Measurements from ENCODE around the gene OTOP2. TPM values are rescaled to one million over a fixed set of nuclear protein-coding genes. Genes with fewer than 3 reads are reported as not detected.

Gene OTOP2
- polyA plus RNA-seq, 1 experiment: not detected

DNA sequence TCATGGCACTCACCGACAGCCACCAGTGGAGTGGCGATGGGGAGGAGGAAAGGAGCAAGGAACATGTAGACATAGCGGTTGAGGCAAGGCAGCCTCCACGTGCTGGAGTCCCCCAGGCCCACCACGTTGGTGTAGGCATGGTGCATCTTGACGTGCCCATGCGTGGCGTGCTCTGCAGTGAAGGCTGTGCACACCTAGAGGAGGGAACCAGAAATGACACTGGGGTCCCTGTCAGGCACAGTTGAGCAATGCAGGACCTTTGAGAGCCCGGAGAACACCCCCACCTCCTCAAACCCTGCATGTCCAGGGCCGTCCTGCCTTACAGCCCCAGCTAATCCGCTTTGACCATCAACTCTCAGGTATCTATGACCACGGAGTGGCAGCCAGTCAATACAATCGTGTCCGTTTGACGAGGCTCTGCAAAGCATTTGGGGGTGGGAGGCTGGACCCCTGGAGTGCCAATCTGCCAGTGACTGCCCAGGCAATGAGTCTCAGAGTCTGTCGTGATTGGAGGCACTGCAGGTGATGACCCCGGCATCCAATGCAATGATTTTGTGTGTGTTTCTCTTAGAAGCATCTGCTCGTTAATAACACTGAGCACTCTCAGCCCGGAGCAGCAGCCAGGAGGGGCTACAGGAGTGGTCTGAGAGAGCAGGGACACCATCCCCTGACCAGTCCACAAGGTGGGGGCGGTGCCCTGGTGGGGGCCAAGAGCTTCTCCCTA, 41.4 kb upstream of the OTOP2 start:
- Histone ChIP-seq H3K27ac (ENCODE audit: low read depth, low read length) (no peak overlapping the region), H3K27me3 (ENCODE audit: control insufficient read depth, insufficient read depth, low read length) (peaks cover 36% of the 10 kb centered on the region), H3K9me3 (ENCODE audit: control insufficient read depth, insufficient read depth, low read length) (no peaks in the 10 kb centered on the region), H3K4me3 (ENCODE audit: low read depth, low read length) (no peak overlapping the region)
- ChIA-PET POLR2A (interaction anchor here (1.8 kb wide), 1 partner anchor 10 kb away, joined by 4 read pairs; the partner anchor contains the start of gene FDXR), CTCF (no interaction called here)
- TF ChIP-seq CTCF (IDR thresholded peaks at IDR 0.05; ENCODE audit: low read depth, low read length): no peak
- DNase-seq (ENCODE audit: low read depth, low spot score): no peak

GRCh38 chr17:74883241-74883745, 40.8 kb upstream of the OTOP2 start:
- H3K27me3 ChIP-seq (ENCODE audit: control insufficient read depth, insufficient read depth, low read length): peaks cover 33% of the 10 kb centered on the region
- DNase-seq (ENCODE audit: low read depth, low spot score): no peak
- H3K27ac ChIP-seq (ENCODE audit: low read depth, low read length): no peak overlapping the region
- ChIA-PET CTCF (no interaction called here), POLR2A (no interaction called here)
- TF ChIP-seq CTCF (IDR thresholded peaks at IDR 0.05; ENCODE audit: low read depth, low read length): no peak
- no peaks in the 10 kb centered on the region for H3K9me3 ChIP-seq (ENCODE audit: control insufficient read depth, insufficient read depth, low read length)
- H3K4me3 ChIP-seq (ENCODE audit: low read depth, low read length): no peak overlapping the region

DNA sequence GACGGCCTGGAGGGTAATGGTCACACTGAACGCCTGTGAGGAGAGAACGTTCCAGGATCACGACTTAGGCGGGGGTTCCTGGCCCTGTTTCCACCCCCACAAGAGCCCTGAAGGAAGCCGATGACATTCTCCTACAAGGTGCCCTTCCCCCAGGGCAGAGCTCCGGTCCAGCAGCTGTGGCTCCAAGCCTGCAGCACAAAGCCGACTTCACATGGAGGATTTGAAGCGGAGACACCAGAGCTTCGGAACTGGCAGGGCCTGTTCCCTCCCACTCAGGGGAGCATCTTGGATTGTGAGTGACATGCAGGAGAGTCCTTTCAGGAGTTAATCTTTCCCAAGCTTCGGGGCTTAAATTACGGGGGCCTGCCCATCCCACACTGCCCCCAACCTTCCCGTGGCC, 35.6 kb upstream of the OTOP2 start:
- no peak for TF ChIP-seq CTCF (IDR thresholded peaks at IDR 0.05; ENCODE audit: low read depth, low read length)
- no peak overlapping the region for H3K4me3 ChIP-seq (ENCODE audit: low read depth, low read length)
- POLR2A ChIA-PET: no interaction called here

DNA sequence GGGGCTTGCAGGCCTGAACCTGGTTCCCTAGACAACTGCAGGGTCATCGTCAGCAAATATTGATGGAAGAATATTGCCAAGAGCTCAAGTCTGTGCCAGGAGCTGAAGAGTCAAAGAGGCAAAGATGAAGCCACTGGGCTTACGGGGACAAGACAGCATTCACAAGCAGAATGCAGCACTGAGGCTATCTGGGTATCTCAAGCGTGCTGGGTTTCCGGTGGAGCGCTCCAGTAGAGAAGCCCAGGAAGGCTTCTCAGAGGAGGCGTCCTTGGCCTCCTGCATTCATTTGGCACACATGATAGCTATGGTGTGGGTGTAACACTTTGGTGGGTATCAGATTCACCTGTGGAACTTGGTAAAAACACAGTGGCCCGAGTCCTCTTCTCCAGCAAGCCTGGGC, 33.5 kb upstream of the OTOP2 start:
- TF ChIP-seq CTCF (IDR thresholded peaks at IDR 0.05; ENCODE audit: low read depth, low read length): no peak
- CTCF ChIA-PET: no interaction called here
- no peak overlapping the region for H3K27ac ChIP-seq (ENCODE audit: low read depth, low read length)
- no peak overlapping the region for H3K4me3 ChIP-seq (ENCODE audit: low read depth, low read length)
- no peaks in the 10 kb centered on the region for H3K9me3 ChIP-seq (ENCODE audit: control insufficient read depth, insufficient read depth, low read length)
- DNase-seq (ENCODE audit: low read depth, low spot score): no peak
- POLR2A ChIA-PET: no interaction called here
- peaks cover 67% of the 10 kb centered on the region for H3K27me3 ChIP-seq (ENCODE audit: control insufficient read depth, insufficient read depth, low read length)

More for the DNA sequence above, 35.6 kb upstream of the OTOP2 start:
- CTCF ChIA-PET: interaction anchor here (0.8 kb wide), 1 partner anchor 23 kb away, joined by 3 read pairs; no protein-coding TSS in a partner anchor
- Histone ChIP-seq H3K27ac (ENCODE audit: low read depth, low read length) (no peak overlapping the region), H3K27me3 (ENCODE audit: control insufficient read depth, insufficient read depth, low read length) (peaks cover 48% of the 10 kb centered on the region), H3K9me3 (ENCODE audit: control insufficient read depth, insufficient read depth, low read length) (no peaks in the 10 kb centered on the region)
- no peak for DNase-seq (ENCODE audit: low read depth, low spot score)

- H3K27ac ChIP-seq (ENCODE audit: low read depth, low read length): no peak overlapping the region
- ChIA-PET CTCF (no interaction called here), POLR2A (no interaction called here)
- H3K4me3 ChIP-seq (ENCODE audit: low read depth, low read length): no peak overlapping the region
- no peak for TF ChIP-seq CTCF (IDR thresholded peaks at IDR 0.05; ENCODE audit: low read depth, low read length)
- H3K9me3 ChIP-seq (ENCODE audit: control insufficient read depth, insufficient read depth, low read length): no peaks in the 10 kb centered on the region
- H3K27me3 ChIP-seq (ENCODE audit: control insufficient read depth, insufficient read depth, low read length): peaks cover 72% of the 10 kb centered on the region
- DNase-seq (ENCODE audit: low read depth, low spot score): no peak
Observed at GRCh38 chr17:74892013-74892841, 31.8 kb upstream of the OTOP2 start.
